Kidney tubule cell (primary cell): ENCODE results near the gene PWWP3B.
"Not testable (repeated sequence)": the region's sequence is repeated elsewhere in the genome, so short reads cannot be mapped to it uniquely, and the experiment has no call there.

ENCODE experiments used
- DNase-seq: peaks from one replicate; pipeline ENCODE4 v3.0.0-alpha.2; 2018; ENCODE audit warnings: low spot score

PWWP3B gene

DNA sequence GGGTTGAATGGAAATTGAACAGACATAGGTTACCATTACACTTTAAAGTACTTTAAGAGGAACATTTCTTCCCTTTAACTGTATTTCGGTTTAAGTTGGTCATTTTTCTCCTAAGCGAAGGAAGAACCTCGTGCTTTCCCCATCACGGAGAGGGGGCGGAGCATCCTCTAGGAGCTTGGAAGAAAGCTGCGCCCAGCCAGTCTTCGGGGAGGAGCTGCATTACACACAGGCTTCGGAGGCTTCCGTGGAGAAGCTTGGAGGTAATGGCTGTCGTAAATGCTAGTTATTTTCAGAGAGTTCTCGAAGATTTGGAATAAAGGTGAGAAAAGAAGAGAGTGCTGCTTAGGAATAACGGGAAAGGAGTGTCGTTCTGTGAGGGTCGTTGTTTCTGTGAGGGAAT is at the start of gene PWWP3B:
TSS of gene PWWP3B (plus strand) at position 199 of the 400 bp plus-strand sequence. CDS start 37,128 bp downstream, outside the sequence.
- peak; percentile 64 for DNase-seq

DNA sequence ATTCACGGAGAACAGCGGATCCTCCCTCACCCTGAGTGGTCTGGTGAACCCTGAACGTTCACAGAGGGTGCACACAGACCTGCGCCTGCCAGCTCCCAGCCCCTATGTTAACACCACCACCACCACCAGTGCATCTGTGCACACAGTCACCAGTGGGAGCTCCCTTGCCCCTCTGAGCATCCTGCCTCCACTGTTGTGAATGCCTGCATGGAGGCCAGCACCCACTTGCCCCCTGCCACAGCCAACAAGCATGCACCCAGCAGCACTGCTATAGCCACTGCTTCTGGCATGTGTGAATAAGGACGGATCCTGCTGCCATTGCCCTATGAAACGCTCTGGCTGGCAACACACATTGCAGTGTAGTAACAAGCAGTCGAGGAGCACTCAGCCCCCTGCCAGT is 29.1 kb upstream of the PWWP3B start:
- DNase-seq, result no peak

DNA sequence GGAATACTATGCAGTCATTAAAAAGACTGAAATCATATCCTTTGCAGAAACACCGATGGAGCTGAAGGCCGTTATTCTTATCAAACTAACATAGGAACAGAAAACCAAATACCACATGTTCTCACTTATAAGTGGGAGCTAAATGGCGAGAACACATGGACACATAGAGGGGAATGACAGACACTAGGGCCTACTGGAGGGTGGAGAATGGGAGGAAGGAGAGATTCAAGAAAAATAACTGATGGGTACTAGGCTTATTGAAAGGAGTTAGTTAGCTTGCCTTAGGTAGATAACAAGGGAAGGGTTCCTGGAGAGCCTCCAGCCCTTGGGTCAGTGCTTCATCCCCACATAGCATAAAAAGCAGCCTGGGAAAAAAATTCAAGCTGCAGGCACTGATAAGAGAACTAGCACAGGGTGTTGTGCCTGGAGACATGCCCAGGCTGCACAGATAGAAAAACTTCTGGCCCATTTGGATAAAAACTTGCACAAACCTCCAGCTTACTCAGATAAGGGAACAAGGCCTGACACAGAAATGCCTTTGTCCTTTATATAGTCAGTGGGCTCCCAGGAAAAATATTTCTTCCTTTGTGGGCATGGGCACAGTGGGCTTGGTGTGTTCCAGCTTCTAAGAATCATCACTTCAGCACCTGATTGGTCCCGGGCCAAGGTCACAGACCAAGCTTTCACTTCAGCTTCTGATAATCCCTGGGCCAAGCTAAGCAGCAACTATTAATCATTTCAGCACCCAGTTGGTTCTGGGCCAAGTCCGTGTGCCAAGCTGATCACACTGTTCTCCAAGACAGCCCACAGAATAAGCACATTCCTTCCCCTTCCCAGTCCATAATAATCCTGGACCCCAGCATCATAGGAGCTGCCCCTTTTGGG is 23.1 kb upstream of the PWWP3B start:
- no peak for DNase-seq

DNA sequence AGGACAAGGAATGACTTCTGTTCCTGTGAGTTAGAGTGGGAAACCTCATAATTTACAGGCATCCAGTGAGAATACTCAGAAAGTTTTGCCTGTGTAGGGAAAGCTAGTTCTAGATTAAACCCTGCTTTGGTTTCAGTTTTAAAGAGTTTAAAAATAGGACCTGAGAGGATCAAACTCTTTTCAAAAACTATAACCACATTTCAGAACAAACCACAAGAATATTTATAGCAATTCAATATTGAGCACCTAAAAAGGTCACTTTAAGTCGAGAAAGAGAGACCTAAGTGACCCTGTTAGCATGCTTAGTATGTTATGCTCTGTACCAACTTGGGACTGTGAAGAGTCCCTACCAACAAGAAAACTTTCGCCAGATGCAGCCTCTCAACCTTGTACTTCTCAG is 17.4 kb upstream of the PWWP3B start:
- DNase-seq, result no peak

DNA sequence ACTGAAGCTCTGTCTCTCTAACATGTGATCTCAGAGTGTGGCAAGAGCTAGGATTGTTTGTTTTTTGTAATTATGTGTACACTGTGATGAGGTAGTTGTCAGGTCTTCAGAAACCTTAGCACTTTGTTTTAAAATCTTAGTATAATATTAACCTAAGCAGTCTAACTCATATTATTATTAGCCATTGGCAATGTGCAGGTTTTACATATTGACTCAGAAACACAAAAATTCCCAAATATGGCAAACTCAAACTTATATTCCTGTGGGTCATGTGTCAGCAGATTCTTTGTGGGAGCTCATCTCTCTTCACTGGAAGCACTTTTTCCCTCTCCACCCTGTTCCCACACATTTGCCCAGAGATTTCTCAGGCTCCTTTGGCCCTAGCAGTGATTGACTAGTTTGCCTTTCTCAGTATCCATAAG is 8.2 kb upstream of the PWWP3B start:
- peak; percentile 27 for DNase-seq

DNA sequence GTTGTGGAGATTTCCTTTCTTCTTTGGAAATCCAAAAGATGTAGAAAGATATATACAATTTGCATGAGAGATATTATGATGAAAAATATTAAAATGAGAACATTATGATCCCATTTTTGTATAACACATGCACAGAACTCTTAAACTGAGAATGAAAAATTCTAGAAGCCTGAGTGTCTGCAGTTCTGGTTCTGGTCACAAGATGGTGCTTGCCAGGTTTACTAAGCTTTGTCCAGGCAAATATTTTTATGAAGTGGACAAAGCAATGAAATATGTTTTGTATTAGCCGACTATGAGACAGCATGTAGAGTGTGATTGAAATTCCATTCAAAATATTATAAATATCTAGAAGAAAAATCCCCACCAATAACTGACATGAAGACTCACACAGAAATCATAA is 2.2 kb downstream of the PWWP3B start:
- DNase-seq, result peak; percentile 24

DNA sequence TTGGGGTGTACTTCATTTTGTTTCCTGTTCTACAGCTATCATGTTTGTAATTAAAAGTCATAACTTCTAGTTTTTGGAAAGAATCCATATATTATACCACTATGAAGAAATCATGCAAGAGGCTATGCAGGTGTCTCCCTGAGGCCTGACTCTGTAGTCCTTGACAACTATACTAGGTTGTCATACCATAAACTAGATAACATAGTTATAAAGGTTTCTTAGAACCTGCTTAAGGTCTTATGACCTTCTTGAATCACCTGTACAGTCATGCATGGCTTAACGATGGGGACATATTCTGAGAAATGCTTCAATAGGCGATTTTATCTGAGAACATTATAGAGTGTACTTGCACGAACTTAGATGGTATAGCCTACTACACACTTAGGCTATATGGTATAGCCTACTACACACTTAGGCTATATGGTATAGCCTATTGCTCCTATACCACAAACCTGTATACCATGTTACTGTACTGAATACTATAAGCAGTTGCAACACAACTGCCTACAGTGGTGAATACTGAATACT is 3.3 kb downstream of the PWWP3B start:
- DNase-seq, result no peak

DNA sequence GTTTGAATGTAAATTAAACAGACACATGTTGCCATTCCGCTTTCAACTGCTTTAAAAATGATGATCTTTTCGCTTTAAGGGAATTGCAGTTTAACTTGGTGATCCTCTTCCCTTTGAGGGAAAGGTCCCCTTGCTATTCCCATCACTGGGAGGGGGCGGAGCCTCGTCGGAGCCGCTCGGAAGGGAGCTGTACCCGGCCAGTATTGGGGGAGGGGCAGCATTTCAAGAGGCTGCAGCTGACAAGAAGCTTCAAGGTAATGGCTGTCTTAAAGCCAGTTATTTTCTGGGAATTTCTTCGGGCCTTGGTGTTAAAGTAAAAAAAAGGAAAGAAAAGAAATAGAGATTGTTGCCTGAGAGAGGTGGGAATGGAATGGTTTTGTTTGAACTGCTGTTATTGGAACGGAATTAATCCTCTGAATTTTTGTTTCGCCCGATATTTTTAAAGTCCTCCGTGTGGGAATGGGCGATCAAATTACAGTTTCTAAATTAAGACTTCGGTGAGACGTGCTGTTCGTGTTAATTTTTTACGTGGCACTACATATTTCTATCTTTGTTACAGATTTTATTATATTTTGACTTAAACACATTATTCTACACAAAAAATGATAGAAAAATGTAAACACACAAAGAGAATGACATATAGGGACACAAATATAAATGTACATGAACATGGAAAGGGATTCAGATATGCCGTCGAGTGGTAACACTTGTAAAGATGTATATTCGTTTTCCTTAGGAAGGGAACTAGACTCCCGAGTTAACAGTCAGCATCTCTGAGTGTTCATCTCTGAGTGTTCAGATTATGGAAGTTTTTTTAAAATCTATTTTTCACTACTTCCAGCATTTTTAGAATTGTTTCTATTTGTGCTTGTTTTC is 9.2 kb downstream of the PWWP3B start:
- peak; percentile 47 for DNase-seq

DNA sequence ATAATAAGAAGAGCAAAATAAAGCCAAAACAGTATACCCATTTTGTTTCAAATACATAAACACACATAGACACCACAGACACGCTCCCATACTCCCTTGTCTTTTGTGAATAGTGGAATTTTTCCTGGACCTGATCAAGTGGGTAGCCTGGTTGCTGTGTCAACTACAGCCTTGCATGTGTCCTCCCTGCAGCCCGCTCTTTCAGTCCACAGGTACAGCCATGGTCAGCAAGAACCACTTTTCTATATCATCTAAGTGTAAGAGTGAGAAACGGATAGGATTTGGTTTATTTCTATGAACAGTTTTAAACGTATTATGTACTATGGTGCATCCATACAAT is 9.8 kb downstream of the PWWP3B start:
- no peak for DNase-seq

DNA sequence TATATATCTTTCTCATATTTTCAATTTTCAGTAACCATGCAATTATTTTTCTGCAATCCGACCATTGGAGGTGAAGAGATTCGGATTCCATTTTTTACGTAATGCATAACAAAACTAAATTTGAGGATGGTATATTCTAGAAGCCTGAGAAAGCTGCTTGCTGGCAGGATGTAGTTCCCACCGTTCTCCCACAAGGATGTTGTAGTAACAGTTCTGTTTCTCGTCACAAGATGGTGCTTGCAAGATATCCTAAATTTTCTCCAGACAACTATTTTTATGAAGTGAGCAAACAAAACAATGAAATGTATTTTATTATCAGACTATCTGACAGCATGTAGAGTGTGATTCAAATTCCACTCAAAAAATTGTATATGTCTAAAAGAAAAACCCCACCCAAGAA is 10.7 kb downstream of the PWWP3B start:
- DNase-seq, result no peak

DNA sequence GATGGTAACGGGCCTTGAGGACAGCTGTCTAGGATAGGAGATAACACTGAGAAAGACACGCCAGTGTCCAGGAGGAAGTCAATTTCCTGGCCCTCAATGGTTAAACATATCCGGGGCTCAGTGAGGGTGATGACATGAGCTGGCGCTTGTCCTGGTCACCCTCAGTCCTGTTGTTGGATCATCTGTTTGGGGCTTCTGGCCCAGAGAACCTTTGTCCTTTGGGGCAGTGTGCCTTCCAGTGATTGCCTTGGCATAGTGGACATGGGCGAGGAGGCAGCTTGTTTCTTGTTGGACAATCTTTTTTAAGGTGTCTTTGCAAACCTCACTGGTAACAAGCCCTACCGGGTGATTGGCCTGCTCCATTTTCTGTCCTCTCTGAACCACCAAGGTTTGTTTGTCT is 15.6 kb downstream of the PWWP3B start:
- not testable (repeated sequence) for DNase-seq

DNA sequence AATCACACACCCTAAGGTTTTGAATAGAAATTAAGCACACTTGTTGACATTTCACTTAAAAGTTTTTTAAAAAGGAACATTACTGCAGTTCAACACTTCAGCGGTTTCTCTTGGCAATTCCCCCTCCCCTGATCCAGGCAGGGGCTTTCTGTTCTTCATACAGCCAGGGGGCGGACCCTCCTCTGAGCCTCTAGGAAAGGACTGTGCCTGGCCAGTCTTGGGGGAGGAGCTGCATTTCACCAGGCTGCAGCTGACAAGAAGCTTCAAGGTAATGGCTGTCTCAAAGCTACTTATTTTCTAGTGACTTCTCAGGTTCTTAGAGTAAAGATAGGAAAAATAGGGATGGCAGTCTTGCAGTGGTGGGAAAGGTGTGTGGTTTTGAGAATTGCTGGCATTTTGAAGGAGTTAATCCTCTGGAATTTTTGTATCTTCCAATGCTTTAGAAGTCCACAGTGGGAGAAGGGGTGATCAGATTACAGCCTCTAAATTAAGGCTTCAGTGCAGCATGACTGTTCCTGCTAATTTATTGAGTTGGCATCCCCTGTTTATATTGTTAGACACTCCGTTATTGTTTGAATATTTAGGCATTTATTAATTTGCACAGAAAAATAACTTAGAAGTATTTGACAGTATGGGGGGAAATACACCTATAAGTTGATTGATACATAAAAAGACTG is 33.5 kb downstream of the PWWP3B start:
- no peak for DNase-seq

DNA sequence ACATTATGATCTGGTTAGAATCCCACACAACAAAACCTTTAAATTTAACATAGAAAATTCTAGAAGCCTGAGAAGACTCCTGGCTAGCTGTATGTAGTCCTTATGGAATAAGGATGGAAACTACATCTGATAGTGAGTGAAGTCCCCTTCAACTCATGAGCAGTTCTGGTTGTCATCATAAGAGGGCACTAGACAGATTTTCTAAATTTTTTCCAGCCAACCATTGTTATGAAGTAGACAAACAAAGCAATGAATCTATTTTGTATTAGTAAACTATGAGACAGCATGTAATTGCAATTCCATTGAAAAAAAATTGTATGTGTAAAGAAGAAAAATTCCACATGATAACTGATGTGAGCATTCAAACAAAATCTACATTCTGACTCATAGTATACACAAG is 35.2 kb downstream of the PWWP3B start:
- DNase-seq, result peak; percentile 4

DNA sequence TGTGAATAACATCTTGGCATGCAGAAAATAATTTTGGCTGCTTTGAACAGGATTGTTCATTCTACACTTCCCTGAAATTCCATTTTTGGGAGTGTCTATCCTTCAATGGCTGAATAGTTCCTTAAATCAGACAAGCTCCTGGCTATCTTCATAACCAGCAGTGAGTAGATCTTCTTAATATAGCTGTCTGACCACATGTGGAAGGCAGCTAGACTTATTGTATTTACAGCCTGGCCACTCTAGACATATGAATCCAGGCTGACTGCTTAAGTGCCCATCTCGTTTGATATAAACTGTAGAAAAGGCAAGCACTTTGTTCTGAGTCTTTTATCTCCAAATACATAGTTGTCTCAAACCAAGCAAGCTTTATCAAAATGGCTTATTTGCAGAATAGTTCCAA is 40.0 kb downstream of the PWWP3B start:
- DNase-seq, result no peak
